HG03108 (cell line): ENCODE measurements around the gene NAPSA.
A peak's percentile ranks its signal among the peaks of the same experiment; 100 is the strongest.
"Not testable (repeated sequence)": the region's sequence is repeated elsewhere in the genome, so short reads cannot be mapped to it uniquely, and the experiment has no call there.

ENCODE experiments used
- ATAC-seq: cut with Tn5 transposase; IDR thresholded peaks from one replicate; pipeline ENCODE4 v1.9.1; 2021; ENCODE audit warnings: moderate library complexity; ENCODE audit not compliant: unreplicated experiment

Gene NAPSA

DNA sequence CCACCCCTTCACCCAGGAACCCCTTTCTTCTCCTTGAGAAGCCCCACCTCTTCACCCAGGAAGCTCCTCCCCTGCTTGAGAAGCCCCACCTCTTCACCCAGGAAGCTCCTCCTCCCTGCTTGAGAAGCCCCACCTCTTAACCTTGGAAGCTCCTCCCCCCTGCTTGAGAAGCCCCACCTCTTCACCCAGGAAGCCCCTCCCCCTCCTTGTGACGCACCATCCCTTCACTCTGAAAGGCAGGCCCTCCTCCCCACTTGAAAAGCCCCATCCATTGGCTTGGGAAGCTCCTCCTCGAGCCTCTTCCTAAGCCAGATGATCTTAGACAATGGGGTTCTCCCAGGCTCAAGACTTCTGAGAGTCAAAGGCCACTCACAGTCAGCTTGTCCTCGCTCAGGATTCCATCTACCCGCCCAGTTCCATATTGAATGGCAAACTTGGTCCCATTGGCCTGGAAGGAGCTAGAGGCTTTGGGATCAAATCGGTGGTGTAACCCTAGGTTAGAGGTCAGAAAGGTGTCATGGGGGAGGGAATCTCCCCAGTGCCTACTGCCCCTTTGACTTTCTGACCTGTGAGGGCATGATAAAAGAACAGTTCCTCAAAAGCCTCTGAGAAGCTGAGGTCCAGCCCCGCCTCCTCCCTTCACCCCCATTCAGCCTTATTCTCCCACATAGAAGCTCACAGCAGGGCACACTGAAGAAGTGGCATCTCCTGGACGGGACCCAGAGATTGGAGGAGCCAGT lies 4.0 kb downstream of the NAPSA start:
- ATAC-seq, result no peak

DNA sequence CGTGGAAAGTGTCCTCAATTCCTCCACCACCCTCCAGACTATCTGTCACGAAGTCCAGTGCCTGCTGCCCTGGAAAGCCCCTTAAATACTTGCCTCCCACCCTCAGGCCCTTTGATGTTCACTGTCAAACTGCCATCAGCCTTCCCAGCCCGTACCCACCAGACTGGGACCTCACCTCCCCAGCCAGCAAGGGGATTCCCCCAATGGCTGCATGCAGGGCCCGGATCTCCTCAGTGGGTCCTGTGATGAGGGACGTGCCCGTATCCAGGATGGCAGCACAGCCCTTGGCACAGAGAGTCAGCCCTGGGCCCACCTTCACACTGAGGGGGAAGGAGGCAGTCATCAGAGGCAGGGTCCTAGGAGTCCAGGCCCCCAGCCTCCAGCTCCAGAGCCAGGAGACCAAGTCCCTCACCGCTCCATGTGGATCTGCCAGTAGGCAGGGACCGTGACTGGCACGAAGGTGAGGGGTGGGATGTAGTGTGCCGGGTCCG lies 6.1 kb downstream of the NAPSA start:
- no peak for ATAC-seq

DNA sequence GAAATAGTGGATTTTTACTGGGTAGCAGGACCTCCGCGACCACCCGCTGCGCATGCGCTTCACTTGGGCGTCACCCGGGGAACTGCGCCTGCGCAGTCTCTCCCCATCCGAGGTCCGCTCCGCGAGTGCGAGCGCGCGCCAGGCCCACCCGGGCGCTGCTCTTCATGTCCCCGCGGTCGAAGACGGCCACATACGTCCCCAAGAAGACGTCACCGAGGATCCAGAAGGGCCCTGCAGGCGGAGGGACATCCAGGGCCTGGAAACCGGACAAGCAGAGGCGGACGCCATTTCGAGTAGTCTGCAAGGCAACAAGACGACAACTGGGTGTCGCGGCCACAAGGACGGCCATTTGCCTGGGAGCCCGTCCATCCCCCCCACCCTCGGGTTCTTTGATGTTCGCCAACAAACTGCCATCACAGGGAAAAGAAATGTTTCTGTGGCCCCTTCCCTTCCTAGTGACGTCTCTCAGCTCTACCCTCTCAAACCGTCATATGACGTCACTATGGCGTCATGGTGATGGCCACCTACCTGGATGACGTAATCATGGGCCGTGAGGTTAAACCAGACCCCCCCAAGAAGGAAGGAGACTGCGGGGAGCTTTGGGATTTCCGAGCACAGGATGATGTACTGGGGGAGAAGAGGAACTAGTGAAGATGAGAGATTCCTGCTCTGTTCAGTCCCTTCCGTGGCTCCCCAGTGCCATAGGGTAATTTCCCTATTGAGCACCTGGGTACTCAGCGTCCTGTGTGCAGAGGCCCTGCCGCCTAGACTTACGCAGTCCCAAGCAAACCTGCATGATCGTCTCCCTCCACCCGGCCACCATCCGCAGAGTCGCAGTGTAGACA lies 6.7 kb downstream of the NAPSA start:
- ATAC-seq, result no peak

DNA sequence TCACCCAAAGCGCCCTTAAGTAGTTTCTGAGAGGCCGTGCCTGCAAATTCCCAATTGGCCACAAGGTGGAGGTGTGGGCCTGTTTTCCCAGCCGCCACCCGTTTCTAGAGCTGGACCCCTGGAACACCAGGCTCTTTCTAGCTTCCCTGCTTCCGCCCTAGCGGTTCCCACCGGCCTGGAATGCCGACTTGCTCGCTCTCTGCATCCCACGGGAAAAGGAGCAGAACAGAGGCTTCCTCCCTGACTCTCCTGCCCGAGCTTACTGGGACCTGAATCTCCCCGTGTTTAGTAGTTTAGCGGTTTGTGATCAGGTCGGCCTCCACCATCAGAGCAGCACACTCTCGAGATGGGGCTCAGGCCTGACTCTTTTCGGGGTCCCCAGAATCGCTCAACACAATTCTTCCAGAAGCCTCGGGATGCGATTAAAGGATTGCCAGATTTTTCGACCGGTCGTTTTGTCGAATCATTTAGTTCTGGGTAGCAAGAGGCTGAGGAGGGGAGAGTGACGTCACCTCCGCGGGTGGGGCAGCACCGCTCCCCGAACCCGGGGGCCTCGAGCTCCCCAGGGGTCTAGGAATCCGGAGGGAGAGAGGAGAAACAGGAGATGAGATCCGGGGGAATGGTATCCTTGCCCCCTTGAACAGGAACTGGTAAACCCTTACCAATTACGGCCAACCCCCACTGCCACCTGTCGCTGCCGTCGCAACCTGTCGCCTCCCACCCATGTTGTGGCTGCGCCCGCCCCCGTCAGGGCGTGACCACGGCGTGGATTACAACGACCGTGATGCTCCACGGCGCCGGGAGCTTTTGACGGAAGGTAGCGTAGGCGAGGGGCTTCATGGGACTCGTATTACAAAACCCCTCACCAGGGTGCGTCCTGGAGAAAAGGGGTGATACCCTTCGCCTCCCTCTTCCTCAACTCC lies 8.0 kb downstream of the NAPSA start:
- peak; percentile 46 for ATAC-seq

DNA sequence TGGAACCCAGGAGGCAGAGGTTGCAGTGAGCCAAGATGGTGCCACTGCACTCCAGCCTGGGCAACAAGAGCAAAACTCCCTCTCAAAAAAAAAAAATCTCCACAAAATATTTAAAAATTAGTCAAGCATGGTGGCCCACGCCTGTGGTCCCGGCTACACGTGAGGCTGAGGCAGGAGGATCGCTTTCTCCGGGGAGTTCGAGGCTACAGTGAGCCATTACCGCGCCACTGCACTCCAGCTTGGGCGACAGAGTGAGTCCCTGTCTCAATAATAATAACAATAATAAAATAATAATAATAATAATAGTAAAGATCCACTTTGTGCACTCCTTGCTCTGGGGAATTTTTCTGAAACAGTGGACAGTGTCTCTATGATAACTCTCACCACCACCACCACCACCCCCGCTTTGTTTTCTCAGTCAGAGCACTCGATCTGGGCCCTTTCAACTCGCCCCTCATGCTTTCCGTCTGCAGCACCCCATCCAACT lies 8.7 kb downstream of the NAPSA start:
- ATAC-seq, result no peak

DNA sequence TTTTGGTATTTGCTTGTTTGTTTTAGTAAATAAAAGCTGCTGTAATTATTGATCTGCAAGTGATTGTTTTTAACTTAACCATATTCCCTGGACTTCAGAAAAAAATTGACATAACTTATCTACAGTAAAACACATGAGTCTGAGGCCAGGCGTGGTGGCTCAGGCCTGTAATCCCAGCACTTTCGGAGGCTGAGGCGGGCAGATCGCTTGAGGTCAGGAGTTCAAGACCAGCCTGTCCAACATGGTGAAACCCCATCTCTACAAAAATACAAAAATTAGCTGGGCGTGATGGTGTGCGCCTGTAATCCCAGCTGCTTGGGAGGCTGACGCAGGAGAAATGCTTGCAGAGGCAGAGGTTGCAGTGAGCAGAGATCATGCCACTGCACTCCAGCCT lies 12.0 kb downstream of the NAPSA start:
- not testable (repeated sequence) for ATAC-seq

DNA sequence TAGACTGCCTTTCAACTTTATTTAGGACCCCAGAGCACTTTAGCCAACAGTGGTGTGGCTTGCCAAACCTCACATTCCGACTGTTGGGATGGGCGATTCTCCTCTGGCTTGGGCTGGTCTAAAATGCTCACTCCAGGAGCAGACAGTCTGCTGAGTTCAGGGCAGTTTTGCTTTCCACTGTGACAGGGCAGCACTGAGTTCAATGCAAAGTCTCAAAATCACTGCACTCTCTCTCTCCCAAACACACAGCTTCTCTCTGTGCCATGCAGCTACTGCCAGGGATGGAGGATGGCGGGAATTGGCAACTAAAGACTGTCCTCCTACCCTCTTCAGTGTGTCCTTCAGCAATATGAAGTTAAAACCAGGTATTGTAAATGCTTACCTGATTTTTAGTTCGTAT lies 13.2 kb downstream of the NAPSA start:
- ATAC-seq, result no peak

DNA sequence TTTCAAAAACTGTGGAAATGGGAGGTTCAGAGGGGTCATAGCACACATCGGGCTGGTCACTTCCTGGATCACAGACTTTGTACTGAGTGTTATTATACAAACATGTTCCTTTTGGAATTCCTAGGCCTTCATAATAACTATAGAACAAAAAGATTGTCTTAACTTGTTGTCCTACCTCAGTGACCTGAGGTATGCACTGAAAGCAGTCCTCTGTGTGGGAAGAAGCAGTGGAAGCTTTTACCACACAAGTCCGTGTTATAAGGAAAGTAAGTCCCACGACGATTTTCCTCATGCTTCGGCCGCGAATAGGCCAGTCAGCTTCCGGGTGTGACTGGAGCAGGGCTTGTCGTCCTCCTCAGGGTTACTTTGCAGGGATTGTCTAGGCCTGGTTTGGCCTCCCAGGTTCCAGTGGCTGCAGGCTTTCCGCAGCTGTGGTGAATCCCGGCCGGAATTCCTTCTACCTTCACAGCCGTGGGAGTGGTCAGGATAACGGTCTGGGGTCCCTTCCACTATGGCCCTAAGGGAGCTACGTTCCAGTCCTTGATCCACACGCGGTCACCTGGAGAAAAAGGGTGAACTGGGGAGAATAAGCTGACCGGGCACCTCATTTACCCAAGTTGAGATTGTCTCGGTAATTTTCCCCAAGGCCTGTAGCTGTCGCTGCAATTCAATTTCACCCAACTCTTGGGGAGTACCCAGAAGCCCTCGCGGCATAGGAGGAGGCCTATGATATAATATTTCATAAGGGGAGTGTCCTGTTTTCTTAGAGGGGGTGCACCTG lies 16.0 kb downstream of the NAPSA start:
- no peak for ATAC-seq

DNA sequence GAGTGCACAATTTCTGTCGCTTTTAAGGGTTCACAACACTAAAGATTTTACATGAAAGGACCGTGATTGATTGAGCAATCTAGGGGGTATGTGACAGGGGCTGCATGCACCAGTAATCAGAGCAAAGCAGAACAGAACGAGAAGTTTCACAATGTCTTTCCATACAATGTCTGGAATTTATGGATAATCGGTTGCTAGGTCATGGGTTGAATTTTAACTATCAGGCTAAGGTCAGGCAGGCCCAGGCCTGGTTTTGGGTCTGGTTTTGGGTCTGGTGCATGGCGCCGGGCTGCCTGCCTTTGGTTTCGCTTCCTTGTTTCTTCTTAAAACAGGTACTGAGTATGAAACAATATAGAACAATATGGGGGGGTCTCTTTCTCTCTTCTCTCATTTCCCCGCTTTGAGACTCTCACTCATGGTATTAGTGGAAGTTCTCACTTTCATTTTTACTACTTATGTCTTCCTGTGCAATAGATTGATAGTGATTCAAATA lies 18.3 kb downstream of the NAPSA start:
- not testable (repeated sequence) for ATAC-seq

DNA sequence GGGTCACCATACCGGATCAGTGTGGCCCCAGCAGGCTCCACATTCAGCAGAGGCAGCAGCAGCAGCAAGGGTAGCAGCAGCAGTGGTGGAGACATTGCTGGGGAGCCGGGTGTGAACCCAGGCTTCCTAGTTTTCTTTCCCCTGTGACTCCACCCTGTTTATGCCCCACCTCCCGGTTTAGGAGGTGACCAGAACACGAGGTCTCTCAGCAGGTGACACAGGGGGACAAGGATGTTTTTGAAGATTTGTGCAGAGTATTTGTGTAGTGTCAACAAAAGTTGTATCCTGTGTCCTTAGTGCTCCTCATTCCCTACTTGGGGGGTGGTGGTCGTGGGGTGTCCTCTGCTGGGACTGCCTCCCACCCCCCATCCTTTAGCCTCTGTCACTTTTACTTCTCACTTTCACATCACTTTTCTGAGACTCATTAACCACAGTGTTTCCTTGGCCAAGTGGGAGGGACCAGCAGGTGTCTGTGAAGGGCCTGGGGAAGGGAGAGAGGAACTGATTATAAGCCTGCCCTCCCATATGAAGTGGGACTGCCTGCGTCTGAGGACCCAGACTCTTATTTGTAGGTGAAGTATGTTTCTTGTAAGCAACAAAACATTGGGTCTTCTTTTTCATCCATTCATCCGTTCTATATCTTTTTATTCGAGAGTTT lies 20.6 kb downstream of the NAPSA start:
- ATAC-seq, result peak; percentile 51

DNA sequence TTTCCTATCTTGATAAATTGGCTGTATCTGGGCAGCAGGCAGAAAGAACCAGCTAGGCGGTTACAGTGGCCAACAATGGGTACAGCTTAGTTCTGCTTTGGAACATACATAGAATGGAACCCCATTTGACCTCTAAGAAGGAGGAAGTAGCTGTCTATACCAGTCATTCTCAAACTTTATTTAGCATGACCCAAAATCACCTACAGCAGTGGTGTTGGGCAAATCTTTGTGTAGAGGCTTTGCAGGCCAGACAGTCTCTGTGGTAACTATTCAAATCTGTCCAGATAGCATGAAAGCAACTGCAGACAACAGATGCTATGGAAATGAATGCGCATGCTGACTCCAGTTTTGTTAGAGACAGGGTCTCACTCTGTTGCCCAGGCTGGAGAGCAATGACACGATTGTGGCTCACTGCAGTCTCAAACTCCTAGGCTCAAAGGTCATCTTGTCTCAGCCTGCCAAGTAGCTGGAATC lies 24.3 kb downstream of the NAPSA start:
- ATAC-seq, result peak; percentile 53

DNA sequence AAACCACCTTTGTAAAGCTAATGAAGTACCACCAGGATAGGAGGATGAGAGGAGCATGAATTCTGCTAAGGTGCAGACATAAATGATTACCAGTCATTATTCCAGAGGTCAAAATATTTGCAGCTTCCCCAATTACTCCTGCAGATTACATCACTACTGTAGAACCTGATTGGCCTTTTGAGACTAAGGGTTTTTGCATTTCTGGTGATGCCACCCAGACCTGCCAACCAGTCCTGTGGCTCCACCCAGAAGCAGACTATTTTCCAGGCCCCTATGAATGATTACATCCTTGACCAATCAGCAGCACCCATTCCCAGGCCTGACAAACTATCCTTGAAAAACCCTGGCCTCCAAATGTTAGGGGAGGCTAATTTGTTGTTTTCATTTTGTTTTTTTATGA lies 25.1 kb downstream of the NAPSA start:
- no peak for ATAC-seq

DNA sequence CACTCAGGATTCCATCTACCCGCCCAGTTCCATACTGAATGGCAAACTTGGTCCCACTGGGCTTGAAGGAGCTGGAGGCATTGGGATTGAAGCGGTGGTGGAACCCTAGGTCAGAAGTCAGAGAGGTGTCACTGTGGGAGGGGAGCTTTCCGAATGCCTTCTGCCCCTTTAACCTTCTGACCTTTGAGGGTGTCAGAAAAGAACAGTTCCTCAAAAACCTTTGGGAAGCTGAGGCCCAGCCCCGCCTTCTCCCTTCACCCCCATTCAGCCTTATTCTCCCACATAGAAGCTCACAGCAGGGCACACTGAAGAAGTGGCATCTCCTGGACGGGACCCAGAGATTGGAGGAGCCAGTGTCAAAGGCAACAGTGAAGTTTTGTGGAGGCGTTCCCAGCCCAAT lies 28.4 kb downstream of the NAPSA start:
- ATAC-seq, result not testable (repeated sequence)

DNA sequence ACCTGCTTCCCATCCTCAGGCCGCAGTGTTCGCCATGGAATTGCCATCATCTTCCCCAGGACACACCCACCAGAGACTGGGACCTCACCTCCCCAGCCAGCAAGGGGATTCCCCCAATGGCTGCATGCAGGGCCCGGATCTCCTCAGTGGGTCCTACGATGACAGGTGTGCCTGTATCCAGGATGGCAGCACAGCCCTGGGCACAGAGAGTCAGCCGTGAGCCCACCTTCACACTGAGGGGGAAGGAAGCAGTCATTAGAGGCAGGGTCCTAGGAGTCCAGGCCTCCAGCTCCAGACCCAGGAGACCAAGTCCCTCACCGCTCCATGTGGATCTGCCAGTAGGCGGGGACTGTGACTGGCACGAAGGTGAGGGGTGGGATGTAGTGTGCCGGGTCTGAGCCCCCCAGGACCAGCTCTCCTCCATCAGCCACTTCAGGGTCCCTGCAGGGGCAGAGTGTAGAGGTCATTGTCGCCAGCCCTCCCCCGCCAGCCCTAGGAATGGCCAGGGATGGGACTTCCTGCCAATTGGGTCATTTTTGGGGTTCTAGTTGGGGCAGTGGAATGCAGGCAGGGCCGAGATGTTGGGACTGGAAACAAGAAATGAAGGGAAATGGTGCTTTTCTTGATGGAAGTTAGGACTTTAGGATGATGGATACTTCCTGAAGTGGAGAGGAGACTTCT lies 30.6 kb downstream of the NAPSA start:
- no peak for ATAC-seq

DNA sequence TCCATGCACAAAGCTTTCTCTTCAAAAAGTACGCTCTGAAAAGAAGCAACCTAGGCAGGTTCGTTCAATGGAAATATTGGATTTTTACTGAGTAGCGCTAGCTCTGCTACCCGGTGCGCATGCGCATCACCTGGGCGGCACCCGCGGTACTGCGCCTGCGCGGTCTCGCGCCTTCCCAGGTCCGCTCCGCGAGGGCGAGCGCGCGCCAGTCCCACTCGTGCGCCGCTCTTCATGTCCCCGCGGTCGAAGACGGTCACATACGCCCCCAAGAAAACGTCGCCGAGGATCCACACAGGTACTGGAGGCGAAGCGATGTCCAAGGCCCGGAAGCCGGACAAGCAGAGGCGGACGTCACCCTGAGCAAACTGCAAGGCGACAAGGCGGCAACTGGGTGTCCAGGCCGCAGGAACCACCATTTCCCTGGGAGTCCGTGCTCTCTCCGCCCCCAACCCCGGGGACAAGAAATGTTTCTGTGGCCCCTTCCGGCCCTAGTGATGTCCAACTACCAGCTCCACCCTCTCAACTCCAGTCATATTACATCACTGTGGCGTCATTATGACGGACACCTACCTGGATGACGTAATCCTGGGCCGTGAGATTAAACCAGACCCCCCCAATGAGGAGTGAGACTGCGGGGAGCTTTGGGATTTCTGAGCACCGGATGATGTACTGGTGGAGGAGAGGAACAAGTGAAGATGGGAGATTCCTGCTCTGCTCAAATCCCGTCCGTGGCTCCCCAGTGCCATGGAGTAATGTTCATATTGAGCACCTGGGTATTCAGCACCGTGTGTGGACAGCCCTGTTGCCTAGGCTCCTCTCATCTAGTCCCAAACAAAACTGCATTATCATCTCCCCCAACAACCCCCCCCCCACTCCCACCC lies 31.5 kb downstream of the NAPSA start:
- peak; percentile 19 for ATAC-seq

DNA sequence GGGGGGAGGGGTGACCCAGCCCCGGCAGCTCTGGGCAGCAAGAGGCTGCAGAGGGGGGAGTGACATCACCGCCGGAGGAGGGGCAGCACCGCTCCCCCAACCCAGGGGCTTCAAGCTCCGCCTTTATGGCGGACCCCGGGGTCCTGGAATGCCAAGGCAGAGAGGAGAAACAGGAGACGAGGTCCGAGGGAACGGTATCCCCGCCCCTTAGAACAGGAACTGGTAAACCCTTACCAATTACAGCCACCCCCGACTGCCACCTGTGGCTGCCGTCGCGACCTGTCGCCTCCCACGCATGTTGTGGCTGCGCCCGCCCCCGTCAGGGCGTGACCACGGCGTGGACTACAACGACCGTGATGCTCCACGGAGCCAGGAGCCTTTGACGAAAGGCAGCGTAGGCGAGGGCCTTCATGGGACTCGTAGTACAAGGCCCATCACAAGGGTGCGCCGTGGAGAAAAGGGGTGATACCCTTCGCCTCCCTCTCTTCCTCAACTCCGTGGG lies 32.2 kb downstream of the NAPSA start:
- ATAC-seq, result peak; percentile 40

DNA sequence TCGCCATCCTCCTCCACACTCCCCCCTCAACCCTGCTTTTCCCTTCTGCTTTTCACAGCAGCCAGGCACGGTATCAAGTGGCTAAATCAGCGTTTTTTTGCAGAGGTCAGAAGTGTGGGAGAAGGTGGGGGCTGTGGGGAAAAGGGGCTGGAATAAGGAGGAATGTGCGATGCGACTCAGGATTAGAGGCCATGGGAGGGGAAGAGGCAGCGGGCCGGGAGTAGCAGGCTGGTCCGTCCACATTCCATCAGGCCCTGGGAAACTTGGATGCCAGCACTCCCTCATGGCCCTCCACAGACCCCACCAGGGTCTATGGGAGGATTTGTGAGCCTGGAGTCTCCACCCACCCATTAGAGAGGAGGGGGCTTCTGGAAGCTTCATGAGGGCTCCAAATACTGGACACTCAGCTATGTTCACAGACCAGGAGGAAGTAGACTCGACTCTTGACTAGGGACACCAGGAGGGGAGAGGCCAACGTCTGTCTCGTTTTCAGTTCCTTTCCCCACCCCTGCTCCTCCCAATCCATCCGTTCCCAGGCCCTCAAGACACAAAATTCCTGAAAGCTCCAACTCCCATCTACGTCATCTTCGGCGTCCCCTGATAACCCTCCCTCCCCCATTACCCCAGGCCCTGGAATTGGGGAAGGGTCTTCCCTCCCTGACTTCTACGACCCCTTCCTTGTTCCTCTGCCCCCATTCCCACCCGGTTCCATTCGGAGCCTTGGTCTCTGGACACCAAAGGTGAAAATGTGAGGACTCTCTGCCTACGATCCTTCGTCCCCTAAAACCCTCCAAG lies 33.0 kb downstream of the NAPSA start:
- no peak for ATAC-seq
